IPS DF 6.9 (cell line): ENCODE results near the gene AFAP1.

ENCODE experiments used
- DNase-seq: peaks from one replicate; pipeline ENCODE4 v3.0.0-alpha.2; 2013; ENCODE audit warnings: low read depth, low spot score
- H3K27ac ChIP-seq: one replicate; pipeline ENCODE4 v1.5.1; 2013; ENCODE audit warnings: low read length, control low read depth
- H3K27me3 ChIP-seq: 2 replicates; pipeline ENCODE4 v1.6.1; 2013; ENCODE audit warnings: mild to moderate bottlenecking, low read length; ENCODE audit not compliant: control insufficient read depth, insufficient read depth
- H3K36me3 ChIP-seq: 2 replicates; pipeline ENCODE4 v1.6.1; 2013; ENCODE audit warnings: low read length; ENCODE audit not compliant: control insufficient read depth, insufficient read depth
- H3K4me1 ChIP-seq: 2 replicates; pipeline ENCODE4 v1.6.1; 2013; ENCODE audit warnings: low read length; ENCODE audit not compliant: control insufficient read depth, insufficient read depth
- H3K4me3 ChIP-seq: 2 replicates; pipeline ENCODE4 v1.5.1; 2013; ENCODE audit warnings: mild to moderate bottlenecking, low read length
- H3K9me3 ChIP-seq: 2 replicates; pipeline ENCODE4 v1.6.1; 2013; ENCODE audit warnings: low read length, inconsistent platforms; ENCODE audit not compliant: control insufficient read depth, insufficient read depth
- WGBS: extraction: QIAGEN DNeasy Blood & Tissue Kit; methylation state at CpG from one replicate; pipeline ENCODE4 v1.1.7; 2013; ENCODE audit warnings: mixed read lengths, missing lambda C conversion rate; ENCODE audit not compliant: insufficient read length, insufficient coverage; 5-methylcytosine and 5-hydroxymethylcytosine counted together

Gene AFAP1

DNA sequence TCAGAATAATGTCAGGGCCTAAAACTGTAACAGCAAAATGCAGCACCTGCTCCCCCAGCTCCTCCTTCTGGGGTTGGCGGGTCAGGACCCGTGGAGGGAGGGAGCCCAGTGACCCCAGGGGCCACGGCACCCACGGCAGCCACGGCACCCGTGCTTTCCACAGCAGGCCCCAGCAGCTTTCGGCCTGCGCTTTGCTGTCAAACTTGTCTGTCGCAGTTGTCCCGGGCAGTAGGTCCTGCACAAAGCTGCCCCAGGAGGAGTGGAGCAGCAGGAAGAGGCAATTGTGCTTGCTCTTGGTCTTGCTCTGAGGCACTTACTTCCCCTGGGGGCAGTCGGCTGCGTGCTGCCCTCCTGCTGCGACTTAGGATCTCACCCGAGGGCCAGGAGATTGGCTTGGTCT, 183.6 kb downstream of the AFAP1 start:
- Histone ChIP-seq H3K27me3 (no peaks in the 10 kb centered on the region), H3K36me3 (no peaks in the 10 kb centered on the region), H3K4me3 (no peak overlapping the region), H3K9me3 (no peaks in the 10 kb centered on the region), H3K27ac (no peak overlapping the region), H3K4me1 (no peaks in the 10 kb centered on the region; the same call in 1 of the 2 replicates)
- no peak for DNase-seq
- WGBS, result no CpG with 5 or more reads among the region's 14 CpGs

DNA sequence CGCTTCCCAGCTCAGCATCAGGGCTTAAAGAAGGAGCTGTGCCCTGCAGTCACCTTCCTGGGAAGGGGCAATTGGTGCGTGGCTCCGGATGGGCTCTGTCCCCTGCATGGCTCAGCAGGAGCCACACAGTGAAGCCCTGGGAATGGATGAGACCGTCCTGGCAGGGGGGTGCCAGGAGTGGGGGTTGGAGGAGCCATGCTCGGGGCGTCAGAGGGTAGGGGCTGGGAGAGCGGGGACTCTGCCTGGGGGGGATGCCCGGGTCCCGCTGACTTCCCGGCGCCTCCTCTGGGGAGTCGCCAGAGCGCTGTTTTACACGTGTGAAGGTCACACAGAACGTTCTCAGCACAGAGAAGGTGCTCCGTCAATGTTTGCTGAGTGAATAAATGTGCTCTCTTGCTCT, 184.1 kb downstream of the AFAP1 start:
- no peak overlapping the region for H3K4me3 ChIP-seq
- no peak for DNase-seq
- no peaks in the 10 kb centered on the region for H3K27me3 ChIP-seq
- no peak overlapping the region for H3K27ac ChIP-seq
- no peaks in the 10 kb centered on the region for H3K9me3 ChIP-seq
- no peaks in the 10 kb centered on the region for H3K36me3 ChIP-seq
- WGBS, result no CpG with 5 or more reads among the region's 16 CpGs
- H3K4me1 ChIP-seq, result no peaks in the 10 kb centered on the region; the same call in 1 of the 2 replicates

GRCh38 chr4:7754565-7755262, 184.9 kb downstream of the AFAP1 start:
- no peak overlapping the region for H3K27ac ChIP-seq
- DNase-seq, result no peak
- H3K4me3 ChIP-seq, result no peak overlapping the region
- WGBS, result no CpG with 5 or more reads among the region's 21 CpGs
- H3K36me3 ChIP-seq, result no peaks in the 10 kb centered on the region
- no peaks in the 10 kb centered on the region for H3K27me3 ChIP-seq
- no peaks in the 10 kb centered on the region; the same call in 1 of the 2 replicates for H3K4me1 ChIP-seq
- H3K9me3 ChIP-seq, result no peaks in the 10 kb centered on the region

DNA sequence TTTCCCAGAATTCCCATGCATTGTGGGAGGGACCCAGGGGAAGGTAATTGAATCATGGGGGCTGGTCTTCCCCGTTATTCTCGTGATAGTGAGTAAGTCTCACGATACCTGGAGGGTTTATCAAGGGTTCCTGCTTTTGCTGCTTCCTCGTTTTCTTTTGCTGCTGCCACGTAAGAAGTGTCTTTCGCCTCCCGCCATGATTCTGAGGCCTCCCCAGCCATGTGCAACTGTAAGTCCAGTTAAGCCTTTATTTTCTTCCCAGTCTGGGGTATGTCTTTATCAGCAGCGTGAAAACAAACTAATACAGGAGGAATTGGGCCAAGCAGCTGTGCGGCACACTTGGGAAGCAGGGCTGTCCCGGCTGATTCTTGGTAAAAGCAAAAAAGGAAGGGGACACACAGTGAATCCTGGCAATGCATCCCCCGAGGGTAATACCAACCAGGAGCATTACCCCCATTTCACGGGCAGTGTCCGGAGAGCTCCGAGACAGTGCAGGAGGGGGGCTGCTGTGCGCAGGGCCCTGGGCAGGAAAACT, 185.7 kb downstream of the AFAP1 start:
- Histone ChIP-seq H3K36me3 (no peaks in the 10 kb centered on the region), H3K9me3 (no peaks in the 10 kb centered on the region), H3K4me1 (no peaks in the 10 kb centered on the region; the same call in 1 of the 2 replicates), H3K27ac (no peak overlapping the region), H3K27me3 (no peaks in the 10 kb centered on the region), H3K4me3 (no peak overlapping the region)
- no peak for DNase-seq
- no CpG with 5 or more reads among the region's 15 CpGs for WGBS

GRCh38 chr4:7753271-7753670, 186.4 kb downstream of the AFAP1 start:
- Histone ChIP-seq H3K9me3 (no peaks in the 10 kb centered on the region), H3K4me1 (no peaks in the 10 kb centered on the region; the same call in 1 of the 2 replicates), H3K36me3 (no peaks in the 10 kb centered on the region), H3K27ac (no peak overlapping the region), H3K27me3 (no peaks in the 10 kb centered on the region), H3K4me3 (no peak overlapping the region)
- no CpG with 5 or more reads among the region's 15 CpGs for WGBS
- DNase-seq, result no peak

- Histone ChIP-seq H3K27me3 (no peaks in the 10 kb centered on the region), H3K9me3 (no peaks in the 10 kb centered on the region), H3K27ac (no peak overlapping the region), H3K4me3 (no peak overlapping the region), H3K36me3 (no peaks in the 10 kb centered on the region), H3K4me1 (no peaks in the 10 kb centered on the region; the same call in 1 of the 2 replicates)
- no peak for DNase-seq
- no CpG with 5 or more reads among the region's 6 CpGs for WGBS
Observed at GRCh38 chr4:7752649-7753048, 187.0 kb downstream of the AFAP1 start.

DNA sequence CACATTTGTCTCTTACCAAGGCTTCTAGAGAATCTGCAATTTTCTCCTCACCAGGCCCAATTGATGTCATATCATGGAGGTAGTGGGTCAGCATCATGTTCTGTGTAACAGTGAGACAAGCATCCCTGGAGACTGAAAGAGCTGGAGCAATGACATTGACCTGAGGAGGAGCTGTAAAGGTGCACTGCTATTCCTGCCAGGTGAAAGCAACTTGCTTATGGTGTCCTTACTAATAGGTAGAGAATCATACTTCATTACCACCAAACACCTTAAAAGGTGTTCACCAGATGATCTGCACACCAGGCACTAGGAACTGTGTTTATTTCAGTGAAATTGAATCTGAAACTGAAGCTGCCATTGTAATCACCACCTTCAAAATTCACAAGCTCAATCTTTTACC, 188.7 kb downstream of the AFAP1 start:
- no peaks in the 10 kb centered on the region for H3K27me3 ChIP-seq
- H3K4me1 ChIP-seq, result no peaks in the 10 kb centered on the region; the same call in 1 of the 2 replicates
- no peak for DNase-seq
- H3K27ac ChIP-seq, result no peak overlapping the region
- no peaks in the 10 kb centered on the region for H3K9me3 ChIP-seq
- no peaks in the 10 kb centered on the region for H3K36me3 ChIP-seq
- H3K4me3 ChIP-seq, result no peak overlapping the region

- Histone ChIP-seq H3K9me3 (no peaks in the 10 kb centered on the region), H3K27me3 (no peaks in the 10 kb centered on the region), H3K27ac (no peak overlapping the region), H3K36me3 (no peaks in the 10 kb centered on the region), H3K4me3 (no peak overlapping the region), H3K4me1 (no peaks in the 10 kb centered on the region)
- no peak for DNase-seq
- WGBS, result no CpG with 5 or more reads among the region's 6 CpGs
Observed at GRCh38 chr4:7750523-7750922, 189.1 kb downstream of the AFAP1 start.

DNA sequence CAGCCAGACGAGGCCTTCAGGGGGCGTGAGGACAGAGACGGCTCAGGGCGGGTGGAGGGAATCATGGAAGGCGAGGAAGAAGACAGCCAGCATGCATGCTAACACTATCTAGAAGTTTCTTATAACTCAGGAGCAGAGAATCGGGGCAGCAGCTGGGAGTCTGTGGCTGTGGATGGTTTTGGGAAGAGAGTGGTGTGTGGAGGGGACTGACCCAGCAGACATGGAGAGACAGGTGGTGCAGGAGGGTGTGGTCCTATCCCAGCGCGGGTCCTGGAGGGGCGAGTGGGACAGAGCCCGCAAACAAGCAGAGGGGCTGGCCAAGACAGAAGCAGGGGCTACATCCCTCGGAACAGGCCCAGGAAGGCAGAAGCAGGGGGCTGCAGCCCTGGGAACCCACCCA, 192.1 kb downstream of the AFAP1 start:
- H3K27me3 ChIP-seq, result no peaks in the 10 kb centered on the region
- H3K36me3 ChIP-seq, result no peaks in the 10 kb centered on the region
- no peaks in the 10 kb centered on the region for H3K9me3 ChIP-seq
- no peak for DNase-seq
- WGBS, result no CpG with 5 or more reads among the region's 11 CpGs
- no peak overlapping the region for H3K27ac ChIP-seq
- H3K4me3 ChIP-seq, result no peak overlapping the region
- no peaks in the 10 kb centered on the region for H3K4me1 ChIP-seq

GRCh38 chr4:7747062-7747385, 192.6 kb downstream of the AFAP1 start:
- H3K4me1 ChIP-seq, result no peaks in the 10 kb centered on the region
- no peak overlapping the region for H3K27ac ChIP-seq
- H3K36me3 ChIP-seq, result no peaks in the 10 kb centered on the region
- no peaks in the 10 kb centered on the region for H3K27me3 ChIP-seq
- H3K9me3 ChIP-seq, result no peaks in the 10 kb centered on the region
- H3K4me3 ChIP-seq, result no peak overlapping the region
- no peak for DNase-seq
- no CpG with 5 or more reads among the region's 7 CpGs for WGBS
